HAP-1 (cell line): ENCODE data around the gene KLHL34.

Experiments
- DNase-seq, 2 experiments: peaks; one replicate each; pipeline ENCODE4 v3.0.0-alpha.2; 2016 to 2020; ENCODE audit warnings: low spot score in 2 of 2
- H3K27me3 ChIP-seq: fragments of 250-450 bp; sonication (Bioruptor Pico); 2 replicates; pipeline ENCODE4 v1.5.1; 2020; ENCODE audit warnings: low read depth, mild to moderate bottlenecking, moderate library complexity
- H3K36me3 ChIP-seq: fragments of 250-450 bp; sonication (Bioruptor Pico); replicated peaks from 2 replicates; pipeline ENCODE4 v1.5.1; 2020; ENCODE audit warnings: mild to moderate bottlenecking
- H3K4me1 ChIP-seq: fragments of 250-450 bp; sonication (Bioruptor Pico); 2 replicates; pipeline ENCODE4 v1.5.1; 2020; ENCODE audit warnings: mild to moderate bottlenecking
- H3K4me3 ChIP-seq: fragments of 250-450 bp; sonication (Bioruptor Pico); 2 replicates; pipeline ENCODE4 v1.5.1; 2020; ENCODE audit warnings: mild to moderate bottlenecking, moderate library complexity
- H3K9me3 ChIP-seq: fragments of 250-450 bp; sonication (Bioruptor Pico); 2 replicates; pipeline ENCODE4 v1.5.1; 2020; ENCODE audit warnings: mild to moderate bottlenecking, moderate library complexity
- in situ Hi-C: fragments of 300-500 bp; cut with MboI; formaldehyde crosslinking; loops from 3 replicates; pipeline ENCODE4 v1.14.3; 2020; ENCODE audit warnings: low sequenced_read_pairs, inconsistent platforms, mixed read lengths

Gene KLHL34

GRCh38 chrX:21662761-21663160, 4.6 kb upstream of the KLHL34 start:
- no peak for DNase-seq
- Histone ChIP-seq H3K27me3 (peaks cover 4% of the 10 kb centered on the region), H3K4me1 (no peaks in the 10 kb centered on the region), H3K36me3 (no peaks in the 10 kb centered on the region), H3K9me3 (no peaks in the 10 kb centered on the region), H3K4me3 (no peak overlapping the region)
- in situ Hi-C loops, result no loop called here

GRCh38 chrX:21661316-21661715, 3.2 kb upstream of the KLHL34 start:
- Histone ChIP-seq H3K4me3 (no peak overlapping the region), H3K36me3 (no peaks in the 10 kb centered on the region), H3K27me3 (no peaks in the 10 kb centered on the region; the same call in 1 of the 2 replicates), H3K4me1 (no peaks in the 10 kb centered on the region), H3K9me3 (no peaks in the 10 kb centered on the region)
- in situ Hi-C loops, result no loop called here
- no peak for DNase-seq

DNA sequence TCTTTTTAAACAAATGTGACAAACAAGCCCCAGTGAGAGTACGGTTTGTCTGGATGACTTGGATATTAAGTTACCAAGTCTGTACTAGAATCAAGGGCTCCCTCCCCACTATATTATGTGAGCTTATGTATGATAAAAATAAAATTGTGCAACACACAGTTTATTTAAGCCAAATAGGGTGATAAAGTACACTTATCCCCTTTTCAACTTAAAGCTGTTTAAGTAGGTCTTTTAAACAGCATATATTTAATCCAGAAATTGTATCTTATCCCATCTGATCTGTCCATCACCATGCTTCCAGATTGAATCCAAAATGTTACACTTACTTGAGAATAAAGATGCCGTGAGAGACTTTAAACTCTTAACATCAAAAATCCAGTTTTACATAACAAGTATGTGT, 2.0 kb upstream of the KLHL34 start:
- H3K27me3 ChIP-seq, result no peaks in the 10 kb centered on the region; the same call in 1 of the 2 replicates
- H3K36me3 ChIP-seq, result no peaks in the 10 kb centered on the region

DNA sequence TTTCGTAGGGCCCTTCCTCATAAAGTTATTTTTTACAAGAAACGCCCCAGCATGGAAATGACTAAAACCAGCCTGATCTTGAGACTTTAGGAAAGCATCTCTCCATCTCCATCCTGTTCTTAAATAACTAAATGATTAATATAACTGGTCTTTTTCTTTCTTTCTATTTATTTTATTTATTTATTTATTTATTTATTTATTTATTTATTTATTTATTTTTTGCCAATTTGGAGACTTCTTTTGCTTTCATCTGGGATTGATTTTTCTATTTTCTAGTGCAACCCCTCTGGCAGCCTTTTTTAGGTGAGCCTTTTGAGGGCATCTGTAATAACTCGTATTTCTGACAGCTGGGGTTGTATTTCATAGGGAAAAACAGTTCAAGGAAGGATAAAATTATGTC, 1.2 kb upstream of the KLHL34 start:
- Histone ChIP-seq H3K36me3 (no peaks in the 10 kb centered on the region), H3K4me1 (no peaks in the 10 kb centered on the region), H3K9me3 (no peaks in the 10 kb centered on the region), H3K4me3 (no peak overlapping the region), H3K27me3 (no peaks in the 10 kb centered on the region; the same call in 1 of the 2 replicates)
- DNase-seq, result no peak
- in situ Hi-C loops, result no loop called here

More for the DNA sequence above, 2.0 kb upstream of the KLHL34 start:
- DNase-seq, result no peak
- H3K4me3 ChIP-seq, result no peak overlapping the region
- no peaks in the 10 kb centered on the region for H3K9me3 ChIP-seq
- in situ Hi-C loops, result no loop called here
- no peaks in the 10 kb centered on the region for H3K4me1 ChIP-seq

DNA sequence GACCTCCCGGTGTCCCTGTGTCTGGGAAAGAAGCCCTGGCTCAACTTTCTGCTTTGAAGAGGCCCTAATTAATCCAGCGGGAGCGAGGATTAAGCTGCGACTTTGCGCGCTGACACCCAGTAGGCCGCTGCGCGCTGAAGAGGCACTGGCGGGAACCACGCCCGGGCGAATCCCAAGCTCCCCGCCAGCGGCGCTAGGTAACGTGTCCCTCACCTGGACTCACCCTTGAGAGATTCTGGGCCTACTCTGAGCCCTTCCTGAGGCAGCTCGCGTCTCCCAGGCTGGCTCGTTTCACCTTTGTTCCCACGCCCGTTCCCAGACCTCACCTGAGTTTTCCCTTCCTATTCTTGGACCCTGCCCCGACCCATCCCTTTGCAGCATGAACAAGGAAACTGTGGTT, 616 bp upstream of the KLHL34 start:
- Histone ChIP-seq H3K4me3 (no peak overlapping the region), H3K36me3 (no peaks in the 10 kb centered on the region), H3K27me3 (no peaks in the 10 kb centered on the region; the same call in 1 of the 2 replicates), H3K4me1 (no peaks in the 10 kb centered on the region), H3K9me3 (no peaks in the 10 kb centered on the region)
- DNase-seq, result no peak
- in situ Hi-C loops, result no loop called here

- Histone ChIP-seq H3K27me3 (no peaks in the 10 kb centered on the region; the same call in 1 of the 2 replicates), H3K4me3 (no peak overlapping the region), H3K36me3 (no peaks in the 10 kb centered on the region), H3K9me3 (no peaks in the 10 kb centered on the region), H3K4me1 (no peaks in the 10 kb centered on the region)
- DNase-seq, result no peak
- in situ Hi-C loops, result no loop called here
Observed at GRCh38 chrX:21657318-21658151, 595 bp downstream of the KLHL34 start.

DNA sequence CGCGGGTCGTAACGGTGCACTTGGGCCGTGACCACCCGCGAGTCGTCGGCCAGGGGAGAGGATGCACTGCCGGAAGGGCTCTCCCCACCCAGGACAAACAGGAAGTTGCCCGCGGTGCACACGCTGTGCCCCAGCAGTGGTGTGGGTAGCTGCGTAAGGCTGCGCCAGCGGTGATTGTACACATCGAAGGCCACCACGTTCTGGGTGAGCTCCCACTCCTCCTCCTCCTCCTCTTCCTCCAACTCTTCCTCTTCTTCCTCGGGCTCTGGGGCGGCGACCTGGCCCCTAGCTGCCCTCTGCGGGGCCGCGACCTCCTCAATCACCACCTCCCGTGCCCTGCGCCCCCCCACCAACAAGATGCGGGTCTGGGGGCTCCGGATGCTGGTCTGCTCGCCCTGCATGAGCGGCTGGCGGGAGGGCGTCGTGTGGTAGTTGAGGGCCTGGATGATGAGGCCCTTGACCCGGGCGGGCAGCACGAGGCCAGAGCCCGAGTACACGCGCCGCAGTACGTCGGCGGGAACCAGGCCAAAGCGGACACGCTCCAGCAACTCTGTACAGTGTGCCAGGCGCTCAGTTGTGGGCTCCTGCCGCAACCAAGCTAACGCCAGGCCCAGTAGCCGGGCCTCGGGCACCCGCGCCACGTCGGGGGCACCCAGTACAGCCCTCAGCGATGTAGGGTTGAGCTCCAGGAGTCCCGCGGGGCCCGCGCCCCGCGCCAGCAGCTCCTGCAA, 1.4 kb downstream of the KLHL34 start:
- no peak overlapping the region for H3K4me3 ChIP-seq
- H3K36me3 ChIP-seq, result no peaks in the 10 kb centered on the region
- no peaks in the 10 kb centered on the region for H3K4me1 ChIP-seq
- no peaks in the 10 kb centered on the region for H3K27me3 ChIP-seq
- no peak for DNase-seq
- in situ Hi-C loops, result no loop called here
- no peaks in the 10 kb centered on the region for H3K9me3 ChIP-seq

GRCh38 chrX:21655901-21656586, 2.1 kb downstream of the KLHL34 start:
- H3K36me3 ChIP-seq, result no peaks in the 10 kb centered on the region
- in situ Hi-C loops, result no loop called here
- no peak overlapping the region for H3K4me3 ChIP-seq
- DNase-seq, result no peak
- no peaks in the 10 kb centered on the region for H3K27me3 ChIP-seq
- no peaks in the 10 kb centered on the region for H3K9me3 ChIP-seq
- no peaks in the 10 kb centered on the region for H3K4me1 ChIP-seq

DNA sequence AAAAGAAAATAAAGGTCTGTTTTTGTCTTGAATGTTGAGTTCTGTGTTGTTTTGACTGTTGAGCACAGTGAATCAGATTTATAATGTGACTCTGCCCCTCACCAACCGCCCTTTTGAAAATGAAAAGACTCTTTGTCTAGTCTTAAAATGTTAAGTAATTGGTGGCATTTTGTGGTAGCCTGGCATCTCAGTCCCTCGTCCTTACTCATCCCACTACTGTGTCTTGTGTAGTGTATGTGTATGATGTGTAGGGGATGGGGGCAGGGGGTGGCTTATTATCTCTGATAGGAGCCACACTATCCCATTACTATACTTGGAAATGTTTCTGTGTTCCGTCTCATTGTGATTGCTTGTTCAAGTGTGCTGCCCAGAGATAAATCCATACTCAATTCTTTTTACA, 12.2 kb downstream of the KLHL34 start:
- no peak for DNase-seq
- in situ Hi-C loops, result no loop called here
- no peaks in the 10 kb centered on the region; the same call in 1 of the 2 replicates for H3K27me3 ChIP-seq
- no peaks in the 10 kb centered on the region for H3K9me3 ChIP-seq
- no peaks in the 10 kb centered on the region for H3K4me1 ChIP-seq
- H3K4me3 ChIP-seq, result no peak overlapping the region
- H3K36me3 ChIP-seq, result no peaks in the 10 kb centered on the region

GRCh38 chrX:21645431-21645830, 12.7 kb downstream of the KLHL34 start:
- no peaks in the 10 kb centered on the region; the same call in 1 of the 2 replicates for H3K27me3 ChIP-seq
- in situ Hi-C loops, result no loop called here
- DNase-seq, result no peak
- no peaks in the 10 kb centered on the region for H3K9me3 ChIP-seq
- no peak overlapping the region for H3K4me3 ChIP-seq
- no peaks in the 10 kb centered on the region for H3K36me3 ChIP-seq
- H3K4me1 ChIP-seq, result no peaks in the 10 kb centered on the region

- Histone ChIP-seq H3K27me3 (no peaks in the 10 kb centered on the region), H3K36me3 (no peaks in the 10 kb centered on the region), H3K4me1 (no peaks in the 10 kb centered on the region), H3K4me3 (no peak overlapping the region), H3K9me3 (no peaks in the 10 kb centered on the region)
- in situ Hi-C loops, result no loop called here
- no peak for DNase-seq
Observed at GRCh38 chrX:21639775-21640174, 18.4 kb downstream of the KLHL34 start.

- no peaks in the 10 kb centered on the region for H3K27me3 ChIP-seq
- H3K4me1 ChIP-seq, result no peaks in the 10 kb centered on the region
- no peak overlapping the region for H3K4me3 ChIP-seq
- in situ Hi-C loops, result no loop called here
- DNase-seq, result no peak
- no peaks in the 10 kb centered on the region for H3K36me3 ChIP-seq
- H3K9me3 ChIP-seq, result no peaks in the 10 kb centered on the region
Observed at GRCh38 chrX:21638311-21638710, 19.8 kb downstream of the KLHL34 start.

DNA sequence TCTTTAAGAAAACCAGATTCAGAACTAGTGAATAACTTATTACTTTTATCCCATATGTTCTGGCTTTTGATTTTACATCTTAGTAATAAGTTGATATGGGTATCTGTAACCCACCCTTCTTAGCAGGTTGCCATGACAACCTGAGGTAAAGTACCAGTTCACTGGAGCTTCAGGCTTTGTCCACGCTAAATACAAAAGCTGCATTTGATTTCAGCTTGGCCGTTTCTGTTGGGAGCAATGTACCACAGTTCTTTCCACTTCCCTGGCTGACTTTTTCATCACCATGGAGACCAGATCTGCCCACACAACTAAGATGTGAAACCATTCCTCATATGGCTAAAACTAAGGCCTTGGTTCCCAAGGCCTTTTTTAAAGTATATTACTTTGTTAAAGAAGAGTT, 26.1 kb downstream of the KLHL34 start:
- H3K36me3 ChIP-seq, result no peaks in the 10 kb centered on the region
- H3K4me1 ChIP-seq, result no peaks in the 10 kb centered on the region
- no peak for DNase-seq
- no peaks in the 10 kb centered on the region for H3K9me3 ChIP-seq
- in situ Hi-C loops, result no loop called here
- H3K4me3 ChIP-seq, result no peak overlapping the region
- no peaks in the 10 kb centered on the region for H3K27me3 ChIP-seq
